ENCODE data around the gene BBOX1.

BBOX1 gene

DNA sequence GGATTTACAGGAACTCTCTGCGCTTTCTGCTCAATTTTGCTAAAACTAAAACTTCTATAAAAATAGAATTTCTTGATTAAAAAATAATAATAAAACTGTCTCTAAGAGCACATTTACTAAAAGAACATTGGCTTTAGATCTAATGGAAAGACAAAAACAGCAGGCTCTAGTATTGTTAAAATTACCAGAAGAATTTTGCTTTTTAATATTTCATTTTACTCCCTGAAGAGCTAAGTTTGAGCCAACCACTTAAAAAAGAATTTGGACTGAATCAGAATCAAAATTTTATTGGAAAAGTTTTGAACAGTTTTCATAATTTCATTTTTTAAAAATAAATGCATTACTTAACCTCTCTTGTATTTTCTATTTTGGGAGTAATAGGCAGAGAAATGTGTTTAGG lies 107.3 kb downstream of the BBOX1 start:
- ATAC-seq = no peak

DNA sequence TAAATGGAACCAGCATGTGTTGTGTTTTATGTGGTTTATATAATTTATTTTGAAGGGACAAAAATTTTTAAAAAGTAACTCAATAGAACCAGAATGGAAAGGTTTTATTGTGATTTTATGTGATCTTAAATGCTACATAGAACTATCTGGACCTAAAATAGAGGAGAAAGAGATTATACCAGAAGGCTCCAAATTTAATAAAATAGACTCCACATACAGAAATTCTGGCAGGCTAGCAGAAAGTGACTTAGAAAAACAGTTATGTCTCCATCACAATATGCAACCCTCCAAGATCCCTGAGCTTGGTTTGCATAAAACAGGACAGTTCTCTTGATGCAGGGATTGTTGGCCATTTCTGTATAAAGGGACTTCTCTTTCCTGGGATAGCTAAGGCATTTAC lies 107.9 kb downstream of the BBOX1 start:
- ATAC-seq = peak; percentile 27; the same call in 1 of the 3 replicates
- TF ChIP-seq ZNF565 (CRISPR knock-in tag; conservative IDR thresholded peaks at IDR 0.05; ENCODE audit: low read depth) (no peak), ZC3H10 (CRISPR knock-in tag; IDR thresholded peaks at IDR 0.05) (no peak), ZFP3 (CRISPR knock-in tag; IDR thresholded peaks at IDR 0.05) (no peak), ISL1 (CRISPR knock-in tag; IDR thresholded peaks at IDR 0.05) (no peak), GLIS3 (CRISPR knock-in tag; IDR thresholded peaks at IDR 0.05) (no peak), ARNTL (CRISPR knock-in tag; IDR thresholded peaks at IDR 0.05; ENCODE audit: borderline replicate concordance, low read depth) (no peak), PPARA (CRISPR knock-in tag; IDR thresholded peaks at IDR 0.05; ENCODE audit: borderline replicate concordance) (no peak)

More for the DNA sequence above, 107.3 kb downstream of the BBOX1 start:
- TF ChIP-seq TOX (CRISPR knock-in tag; IDR thresholded peaks at IDR 0.05; ENCODE audit: borderline replicate concordance) (no peak), ZNF8 (CRISPR knock-in tag; IDR thresholded peaks at IDR 0.05) (no peak), ISL1 (CRISPR knock-in tag; IDR thresholded peaks at IDR 0.05) (no peak), TCF4 (CRISPR knock-in tag; IDR thresholded peaks at IDR 0.05; ENCODE audit: borderline replicate concordance) (no peak)
- TF ChIP-seq, protein P1, sequence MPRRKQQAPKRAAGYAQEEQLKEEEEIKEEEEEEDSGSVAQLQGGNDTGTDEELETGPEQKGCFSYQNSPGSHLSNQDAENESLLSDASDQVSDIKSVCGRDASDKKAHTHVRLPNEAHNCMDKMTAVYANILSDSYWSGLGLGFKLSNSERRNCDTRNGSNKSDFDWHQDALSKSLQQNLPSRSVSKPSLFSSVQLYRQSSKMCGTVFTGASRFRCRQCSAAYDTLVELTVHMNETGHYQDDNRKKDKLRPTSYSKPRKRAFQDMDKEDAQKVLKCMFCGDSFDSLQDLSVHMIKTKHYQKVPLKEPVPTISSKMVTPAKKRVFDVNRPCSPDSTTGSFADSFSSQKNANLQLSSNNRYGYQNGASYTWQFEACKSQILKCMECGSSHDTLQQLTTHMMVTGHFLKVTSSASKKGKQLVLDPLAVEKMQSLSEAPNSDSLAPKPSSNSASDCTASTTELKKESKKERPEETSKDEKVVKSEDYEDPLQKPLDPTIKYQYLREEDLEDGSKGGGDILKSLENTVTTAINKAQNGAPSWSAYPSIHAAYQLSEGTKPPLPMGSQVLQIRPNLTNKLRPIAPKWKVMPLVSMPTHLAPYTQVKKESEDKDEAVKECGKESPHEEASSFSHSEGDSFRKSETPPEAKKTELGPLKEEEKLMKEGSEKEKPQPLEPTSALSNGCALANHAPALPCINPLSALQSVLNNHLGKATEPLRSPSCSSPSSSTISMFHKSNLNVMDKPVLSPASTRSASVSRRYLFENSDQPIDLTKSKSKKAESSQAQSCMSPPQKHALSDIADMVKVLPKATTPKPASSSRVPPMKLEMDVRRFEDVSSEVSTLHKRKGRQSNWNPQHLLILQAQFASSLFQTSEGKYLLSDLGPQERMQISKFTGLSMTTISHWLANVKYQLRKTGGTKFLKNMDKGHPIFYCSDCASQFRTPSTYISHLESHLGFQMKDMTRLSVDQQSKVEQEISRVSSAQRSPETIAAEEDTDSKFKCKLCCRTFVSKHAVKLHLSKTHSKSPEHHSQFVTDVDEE (CRISPR knock-in tag; IDR thresholded peaks at IDR 0.05) = no peak

DNA sequence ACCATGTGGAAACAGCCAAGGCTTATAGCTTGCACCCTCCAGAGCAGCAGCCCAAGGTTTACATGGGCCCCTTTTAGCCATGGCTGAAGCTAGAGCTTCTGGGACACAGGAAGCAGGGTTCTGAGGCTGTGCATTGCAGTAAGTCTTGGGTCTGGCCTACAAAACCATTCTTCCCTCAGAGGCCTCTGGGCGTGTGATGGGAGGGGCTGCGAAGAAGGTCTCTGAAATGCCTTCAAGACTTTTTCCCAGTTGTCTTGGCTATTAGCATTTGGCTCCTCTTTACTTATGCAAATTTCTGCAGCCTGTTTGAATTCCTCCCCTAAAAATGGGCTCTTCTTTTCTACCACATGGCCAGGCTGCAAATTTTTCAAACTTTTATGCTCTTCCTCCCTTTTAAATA lies 109.5 kb downstream of the BBOX1 start:
- TF ChIP-seq, protein P2, sequence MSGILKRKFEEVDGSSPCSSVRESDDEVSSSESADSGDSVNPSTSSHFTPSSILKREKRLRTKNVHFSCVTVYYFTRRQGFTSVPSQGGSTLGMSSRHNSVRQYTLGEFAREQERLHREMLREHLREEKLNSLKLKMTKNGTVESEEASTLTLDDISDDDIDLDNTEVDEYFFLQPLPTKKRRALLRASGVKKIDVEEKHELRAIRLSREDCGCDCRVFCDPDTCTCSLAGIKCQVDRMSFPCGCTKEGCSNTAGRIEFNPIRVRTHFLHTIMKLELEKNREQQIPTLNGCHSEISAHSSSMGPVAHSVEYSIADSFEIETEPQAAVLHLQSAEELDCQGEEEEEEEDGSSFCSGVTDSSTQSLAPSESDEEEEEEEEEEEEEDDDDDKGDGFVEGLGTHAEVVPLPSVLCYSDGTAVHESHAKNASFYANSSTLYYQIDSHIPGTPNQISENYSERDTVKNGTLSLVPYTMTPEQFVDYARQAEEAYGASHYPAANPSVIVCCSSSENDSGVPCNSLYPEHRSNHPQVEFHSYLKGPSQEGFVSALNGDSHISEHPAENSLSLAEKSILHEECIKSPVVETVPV (CRISPR knock-in tag; IDR thresholded peaks at IDR 0.05) = no peak
- TF ChIP-seq BACH2 (CRISPR knock-in tag; IDR thresholded peaks at IDR 0.05; ENCODE audit: borderline replicate concordance) (no peak), PPARA (CRISPR knock-in tag; IDR thresholded peaks at IDR 0.05; ENCODE audit: borderline replicate concordance) (no peak), ESRRG (CRISPR knock-in tag; IDR thresholded peaks at IDR 0.05) (no peak), TOX (CRISPR knock-in tag; IDR thresholded peaks at IDR 0.05; ENCODE audit: borderline replicate concordance) (no peak), TCF4 (CRISPR knock-in tag; IDR thresholded peaks at IDR 0.05; ENCODE audit: borderline replicate concordance) (no peak), ZC3H10 (CRISPR knock-in tag; IDR thresholded peaks at IDR 0.05) (no peak), RARB (CRISPR knock-in tag; IDR thresholded peaks at IDR 0.05) (no peak), ARNTL (CRISPR knock-in tag; IDR thresholded peaks at IDR 0.05; ENCODE audit: borderline replicate concordance, low read depth) (no peak), ISL1 (CRISPR knock-in tag; IDR thresholded peaks at IDR 0.05) (no peak), ZNF70 (CRISPR knock-in tag; IDR thresholded peaks at IDR 0.05) (no peak), ZFP30 (CRISPR knock-in tag; IDR thresholded peaks at IDR 0.05) (no peak)
- TF ChIP-seq, protein P1 (CRISPR knock-in tag; IDR thresholded peaks at IDR 0.05) = no peak
- no peak for ATAC-seq

DNA sequence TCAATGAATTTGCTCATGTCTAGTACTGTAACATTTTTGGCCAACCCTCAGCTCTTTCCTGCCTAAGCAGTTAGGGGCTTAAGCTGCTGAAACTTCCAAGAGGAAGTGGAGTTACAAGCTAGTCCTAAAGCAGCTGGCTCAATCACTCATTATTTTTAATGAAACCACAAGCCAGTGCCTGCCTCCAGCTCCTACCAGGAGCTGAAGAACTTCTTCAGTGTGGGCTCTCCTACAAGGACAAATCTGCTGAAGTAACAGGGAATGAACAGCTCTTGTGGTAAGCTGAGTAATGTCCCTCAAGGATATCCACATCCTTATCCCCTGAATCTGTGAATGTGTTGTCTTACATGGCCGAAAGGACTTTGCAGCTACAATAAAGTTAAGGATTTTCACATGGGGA lies 112.5 kb downstream of the BBOX1 start:
- TF ChIP-seq ZNF8 (CRISPR knock-in tag; IDR thresholded peaks at IDR 0.05) (no peak), ESRRG (CRISPR knock-in tag; IDR thresholded peaks at IDR 0.05) (no peak), OSR1 (CRISPR knock-in tag; IDR thresholded peaks at IDR 0.05) (no peak), ZFP30 (CRISPR knock-in tag; IDR thresholded peaks at IDR 0.05) (no peak), ISL1 (CRISPR knock-in tag; IDR thresholded peaks at IDR 0.05) (no peak), ARNTL (CRISPR knock-in tag; IDR thresholded peaks at IDR 0.05; ENCODE audit: borderline replicate concordance, low read depth) (no peak), ZFP3 (CRISPR knock-in tag; IDR thresholded peaks at IDR 0.05) (no peak), PPARA (CRISPR knock-in tag; IDR thresholded peaks at IDR 0.05; ENCODE audit: borderline replicate concordance) (no peak), ZNF70 (CRISPR knock-in tag; IDR thresholded peaks at IDR 0.05) (no peak)
- TF ChIP-seq, protein P3, sequence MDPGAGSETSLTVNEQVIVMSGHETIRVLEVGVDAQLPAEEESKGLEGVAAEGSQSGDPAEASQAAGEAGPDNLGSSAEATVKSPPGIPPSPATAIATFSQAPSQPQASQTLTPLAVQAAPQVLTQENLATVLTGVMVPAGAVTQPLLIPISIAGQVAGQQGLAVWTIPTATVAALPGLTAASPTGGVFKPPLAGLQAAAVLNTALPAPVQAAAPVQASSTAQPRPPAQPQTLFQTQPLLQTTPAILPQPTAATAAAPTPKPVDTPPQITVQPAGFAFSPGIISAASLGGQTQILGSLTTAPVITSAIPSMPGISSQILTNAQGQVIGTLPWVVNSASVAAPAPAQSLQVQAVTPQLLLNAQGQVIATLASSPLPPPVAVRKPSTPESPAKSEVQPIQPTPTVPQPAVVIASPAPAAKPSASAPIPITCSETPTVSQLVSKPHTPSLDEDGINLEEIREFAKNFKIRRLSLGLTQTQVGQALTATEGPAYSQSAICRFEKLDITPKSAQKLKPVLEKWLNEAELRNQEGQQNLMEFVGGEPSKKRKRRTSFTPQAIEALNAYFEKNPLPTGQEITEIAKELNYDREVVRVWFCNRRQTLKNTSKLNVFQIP (CRISPR knock-in tag; IDR thresholded peaks at IDR 0.05; ENCODE audit: borderline replicate concordance, low read depth) = no peak
- TF ChIP-seq, protein P4, sequence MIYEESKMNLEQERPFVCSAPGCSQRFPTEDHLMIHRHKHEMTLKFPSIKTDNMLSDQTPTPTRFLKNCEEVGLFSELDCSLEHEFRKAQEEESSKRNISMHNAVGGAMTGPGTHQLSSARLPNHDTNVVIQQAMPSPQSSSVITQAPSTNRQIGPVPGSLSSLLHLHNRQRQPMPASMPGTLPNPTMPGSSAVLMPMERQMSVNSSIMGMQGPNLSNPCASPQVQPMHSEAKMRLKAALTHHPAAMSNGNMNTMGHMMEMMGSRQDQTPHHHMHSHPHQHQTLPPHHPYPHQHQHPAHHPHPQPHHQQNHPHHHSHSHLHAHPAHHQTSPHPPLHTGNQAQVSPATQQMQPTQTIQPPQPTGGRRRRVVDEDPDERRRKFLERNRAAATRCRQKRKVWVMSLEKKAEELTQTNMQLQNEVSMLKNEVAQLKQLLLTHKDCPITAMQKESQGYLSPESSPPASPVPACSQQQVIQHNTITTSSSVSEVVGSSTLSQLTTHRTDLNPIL (CRISPR knock-in tag; IDR thresholded peaks at IDR 0.05; ENCODE audit: low read depth) = no peak
- no peak for ATAC-seq
